Activated CD4-positive, alpha-beta T cell treated with anti-CD3 and anti-CD28 coated beads, Interleukin-2, amount 50 U/mL, for 16 hours (primary cell): ENCODE results near the gene TMEM95.

Experiments
- DNase-seq: peaks from one replicate; pipeline ENCODE4 v3.0.0-alpha.2; 2020

TMEM95 gene

DNA sequence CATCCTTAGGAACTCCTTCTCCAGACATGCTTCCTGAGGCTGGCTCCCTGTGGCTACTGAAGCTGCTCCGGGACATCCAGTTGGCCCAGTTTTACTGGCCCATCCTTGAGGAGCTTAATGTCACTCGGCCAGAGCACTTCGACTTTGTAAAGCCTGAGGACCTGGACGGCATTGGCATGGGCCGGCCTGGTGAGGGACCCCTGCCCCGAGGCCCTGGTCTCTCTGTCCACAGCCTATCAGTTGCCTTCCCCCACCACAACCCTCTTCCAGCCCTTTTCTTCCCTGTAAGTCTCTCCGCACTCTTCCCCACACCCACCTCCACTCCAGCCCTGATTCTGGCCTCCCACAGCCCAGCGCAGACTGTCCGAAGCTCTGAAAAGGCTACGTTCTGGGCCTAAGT, 27.9 kb downstream of the TMEM95 start:
- no peak for DNase-seq

DNA sequence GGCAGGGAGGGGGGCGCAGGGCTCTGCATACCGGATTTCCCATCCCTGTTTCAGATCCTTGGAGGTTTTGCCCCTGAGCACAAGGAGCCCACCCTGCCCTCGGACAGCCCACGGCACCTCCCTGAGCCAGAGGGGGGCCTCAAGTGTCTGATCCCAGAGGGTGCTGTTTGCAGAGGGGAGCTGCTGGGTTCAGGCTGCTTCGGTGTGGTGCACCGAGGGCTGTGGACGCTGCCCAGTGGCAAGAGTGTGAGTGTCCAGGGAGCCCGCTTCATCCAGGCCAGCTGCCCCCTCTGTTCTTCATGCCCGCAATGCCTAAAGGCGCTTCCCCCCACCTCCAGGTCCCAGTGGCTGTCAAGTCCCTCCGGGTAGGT, 28.4 kb downstream of the TMEM95 start:
- no peak for DNase-seq

DNA sequence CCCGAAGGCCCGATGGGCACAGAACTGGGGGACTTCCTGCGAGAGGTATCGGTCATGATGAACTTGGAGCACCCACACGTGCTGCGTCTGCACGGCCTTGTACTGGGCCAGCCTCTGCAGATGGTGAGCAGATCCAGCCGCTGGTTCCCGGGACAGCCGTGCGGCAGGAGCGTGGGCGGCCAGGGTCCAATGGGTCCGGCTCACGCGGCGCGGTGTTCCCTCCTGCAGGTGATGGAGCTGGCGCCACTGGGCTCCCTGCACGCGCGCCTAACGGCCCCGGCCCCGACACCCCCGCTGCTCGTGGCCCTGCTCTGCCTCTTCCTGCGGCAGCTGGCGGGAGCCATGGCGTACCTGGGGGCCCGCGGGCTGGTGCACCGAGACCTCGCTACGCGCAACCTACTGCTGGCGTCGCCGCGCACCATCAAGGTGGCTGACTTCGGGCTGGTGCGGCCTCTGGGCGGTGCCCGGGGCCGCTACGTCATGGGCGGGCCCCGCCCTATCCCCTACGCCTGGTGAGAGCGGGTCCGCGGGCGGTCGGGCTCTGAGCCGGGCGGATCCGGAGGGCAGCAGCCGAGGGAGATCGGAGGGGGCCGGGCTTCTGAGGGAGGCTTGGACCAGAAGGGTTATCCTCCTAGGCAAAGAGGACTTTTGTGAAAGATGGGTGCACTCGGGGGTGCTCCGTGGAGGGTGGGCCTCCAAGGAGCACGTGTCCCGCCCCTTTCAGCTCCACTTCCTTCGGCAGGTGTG, 29.0 kb downstream of the TMEM95 start:
- peak; percentile 78 for DNase-seq

DNA sequence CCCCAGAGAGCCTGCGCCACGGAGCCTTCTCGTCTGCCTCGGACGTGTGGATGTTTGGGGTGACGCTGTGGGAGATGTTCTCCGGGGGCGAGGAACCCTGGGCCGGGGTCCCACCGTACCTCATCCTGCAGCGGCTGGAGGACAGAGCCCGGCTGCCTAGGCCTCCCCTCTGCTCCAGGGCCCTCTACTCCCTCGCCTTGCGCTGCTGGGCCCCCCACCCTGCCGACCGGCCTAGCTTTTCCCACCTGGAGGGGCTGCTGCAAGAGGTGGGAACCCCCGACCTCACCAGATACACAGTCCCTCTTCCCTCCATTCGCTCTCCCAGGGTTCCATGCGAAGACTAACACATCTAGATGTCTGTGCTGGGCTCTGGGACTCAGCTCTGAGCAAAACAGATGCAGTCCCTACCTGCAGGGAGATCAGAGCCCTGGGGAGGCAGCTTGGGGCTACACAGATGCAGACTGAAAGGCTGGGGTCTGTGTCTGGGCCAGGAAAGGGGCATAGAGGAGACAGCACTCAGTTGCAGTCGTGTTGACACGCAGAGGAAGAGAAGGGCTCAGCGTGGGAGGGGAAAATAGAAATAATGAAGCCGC, 29.6 kb downstream of the TMEM95 start:
- no peak for DNase-seq

DNA sequence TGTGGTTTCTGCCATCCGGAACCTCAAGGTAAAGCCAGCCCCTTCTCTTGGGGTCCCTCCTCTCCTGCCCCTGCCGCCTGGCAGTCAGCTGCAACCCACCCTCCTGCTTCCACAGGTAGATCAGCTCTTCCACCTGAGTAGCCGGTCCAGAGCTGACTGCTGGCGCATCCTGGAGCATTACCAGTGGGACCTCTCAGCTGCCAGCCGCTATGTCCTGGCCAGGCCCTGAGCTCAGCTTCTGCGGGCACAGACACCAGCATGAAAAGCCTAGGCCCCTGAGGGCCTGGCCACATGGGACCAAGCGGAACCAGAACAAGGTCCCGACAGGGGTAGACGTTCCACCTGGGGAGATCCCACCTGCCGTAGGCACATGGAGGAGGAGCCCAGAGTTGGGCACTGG, 33.9 kb downstream of the TMEM95 start:
- no peak for DNase-seq

DNA sequence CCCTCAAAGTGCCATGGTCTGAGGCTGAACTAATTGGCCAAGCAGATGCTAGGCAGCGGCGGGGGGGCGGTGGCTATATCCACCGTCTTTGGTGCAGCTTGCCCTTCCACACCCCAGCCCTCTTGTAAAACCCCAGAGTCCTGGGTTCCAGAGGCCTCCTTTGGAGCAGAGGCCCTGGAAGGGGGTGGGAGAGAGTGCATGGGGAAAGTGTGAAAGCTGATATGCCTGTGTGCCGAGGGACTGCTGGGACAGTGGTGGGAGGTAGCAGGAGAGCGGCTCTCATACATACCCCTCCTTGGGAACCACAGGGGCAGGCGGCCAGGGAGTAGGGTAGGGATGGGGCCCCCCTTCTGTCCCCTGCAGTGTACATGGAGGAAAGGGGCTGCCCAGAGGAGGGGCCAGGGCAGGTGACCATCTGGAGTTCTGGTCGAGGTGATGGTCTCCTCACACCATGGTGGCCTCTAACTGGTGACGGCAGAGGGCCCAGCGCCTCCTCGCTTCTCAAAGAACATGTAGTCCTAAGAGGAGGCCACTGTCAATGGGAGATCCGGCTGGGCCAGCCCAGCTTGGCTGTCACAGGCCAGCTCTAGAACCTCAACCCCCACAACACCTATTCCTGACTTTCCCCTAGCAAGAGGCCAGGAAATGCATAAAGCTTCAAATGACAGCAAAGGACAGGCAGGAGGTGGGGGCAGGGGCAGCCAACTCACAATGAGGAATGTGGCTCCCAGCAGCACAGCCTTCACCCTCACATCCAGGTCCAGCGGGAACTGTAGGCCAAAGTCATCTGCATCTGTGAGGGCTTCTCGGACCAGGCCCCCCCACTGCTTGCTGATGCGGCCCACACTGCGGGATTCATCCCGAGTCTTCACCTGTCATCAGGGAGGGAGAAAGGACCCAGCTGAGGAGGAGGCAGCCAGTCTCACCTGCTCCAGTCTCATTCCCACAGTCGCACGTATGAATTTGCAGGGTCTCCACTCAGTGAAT, 35.3 kb downstream of the TMEM95 start:
- no peak for DNase-seq

DNA sequence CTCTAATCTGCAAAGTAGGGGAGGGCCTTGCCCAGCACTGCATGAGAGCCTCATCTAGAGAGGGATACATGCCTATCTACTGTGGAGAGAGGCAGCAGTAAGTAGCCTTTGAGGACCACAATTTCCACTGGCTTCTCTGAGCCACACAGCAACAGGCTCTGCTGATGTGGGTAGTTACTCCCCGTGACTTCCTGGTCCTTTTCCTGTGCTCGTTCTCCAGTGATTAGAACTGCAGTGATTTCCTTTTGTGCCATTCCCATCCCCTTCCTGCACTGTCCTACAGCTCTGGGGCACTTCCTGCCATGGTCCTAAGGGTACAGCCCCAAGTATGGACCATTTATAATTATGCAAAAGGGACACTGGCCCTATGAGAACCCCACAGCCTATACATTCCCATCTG, 36.4 kb downstream of the TMEM95 start:
- DNase-seq = no peak

DNA sequence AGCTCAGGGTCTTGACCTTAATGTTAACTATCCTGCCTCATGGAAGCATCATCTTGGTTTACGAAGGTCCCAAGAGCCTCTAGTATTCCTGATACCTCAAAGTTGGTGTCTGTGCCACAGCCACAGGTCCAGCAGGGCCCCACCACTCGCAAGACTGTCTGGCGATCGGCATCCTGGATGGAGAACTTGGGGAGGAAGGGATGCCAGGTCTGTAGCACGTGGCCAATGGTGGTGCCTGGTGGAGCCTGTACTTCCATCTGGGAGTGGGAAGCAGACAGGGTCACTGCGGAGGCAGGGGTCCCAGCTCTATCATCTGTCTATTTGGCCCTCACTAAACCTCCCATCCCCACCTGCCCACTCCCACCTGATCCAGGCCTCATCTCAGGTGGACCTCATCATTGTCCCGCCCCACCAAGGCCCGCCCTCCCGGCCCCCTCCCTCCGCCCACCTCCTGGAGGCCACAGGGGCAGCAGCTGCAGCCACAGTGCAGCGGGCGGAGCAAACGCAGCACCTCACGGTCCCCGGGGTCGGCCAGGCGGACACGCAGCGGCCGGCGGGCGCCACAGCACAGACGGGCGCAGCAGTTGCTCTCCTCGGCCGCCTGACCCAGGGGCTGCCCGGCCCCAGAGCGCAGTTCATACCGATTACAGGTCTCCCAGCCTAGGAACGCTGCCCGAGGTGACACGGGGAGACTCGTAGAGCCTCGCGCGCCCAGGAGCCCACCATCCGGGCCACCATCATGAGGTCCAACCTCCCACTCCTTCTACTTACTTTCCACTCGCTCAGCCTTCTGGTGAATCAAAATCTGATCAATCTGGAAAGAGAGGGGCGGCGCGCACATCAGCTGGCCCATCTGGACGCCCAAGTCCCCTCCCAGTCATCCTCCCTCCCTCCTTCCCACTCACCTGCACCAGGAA, 38.0 kb downstream of the TMEM95 start:
- DNase-seq = no peak

DNA sequence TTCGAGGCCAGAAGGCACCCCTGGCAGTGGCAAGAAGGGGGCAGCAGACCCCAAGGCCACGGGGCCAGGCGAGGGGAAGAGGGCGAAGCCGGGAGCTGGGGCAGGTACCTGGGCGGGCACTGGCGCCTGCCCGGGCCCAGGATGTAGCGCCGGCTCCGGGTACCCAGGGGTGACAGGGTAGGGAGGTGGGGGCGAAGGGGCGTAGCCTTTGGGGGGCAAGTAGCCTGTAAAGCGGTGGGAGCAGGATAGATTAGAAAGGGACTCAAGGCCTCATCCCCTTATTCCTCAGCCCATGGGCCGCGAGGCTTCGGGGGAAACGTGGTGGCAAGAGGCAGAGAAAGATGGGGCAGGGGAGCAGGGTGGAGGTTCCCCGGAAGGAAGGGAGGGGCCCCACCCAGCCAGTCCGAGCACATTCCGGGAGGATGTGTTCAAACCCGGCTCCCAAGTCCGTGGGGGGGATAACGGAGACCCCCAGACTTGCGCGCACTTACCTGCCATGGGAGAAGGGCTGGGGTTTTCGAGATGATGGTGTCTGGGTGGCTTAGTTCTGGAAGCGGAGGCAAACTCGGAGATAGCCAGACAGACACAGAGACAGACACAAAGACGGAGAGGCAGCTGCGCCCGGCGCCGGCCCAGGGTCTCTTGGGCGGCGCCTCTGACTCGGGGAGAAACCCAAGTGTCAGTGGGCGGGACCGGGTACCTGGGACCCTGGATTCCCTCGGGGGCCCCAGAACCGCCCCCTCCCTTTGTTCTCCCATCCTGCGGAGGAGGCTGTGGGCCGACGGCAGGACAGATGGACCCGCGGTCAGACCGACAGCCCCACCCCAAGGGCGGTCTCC, 38.9 kb downstream of the TMEM95 start:
- peak; percentile 53 for DNase-seq

DNA sequence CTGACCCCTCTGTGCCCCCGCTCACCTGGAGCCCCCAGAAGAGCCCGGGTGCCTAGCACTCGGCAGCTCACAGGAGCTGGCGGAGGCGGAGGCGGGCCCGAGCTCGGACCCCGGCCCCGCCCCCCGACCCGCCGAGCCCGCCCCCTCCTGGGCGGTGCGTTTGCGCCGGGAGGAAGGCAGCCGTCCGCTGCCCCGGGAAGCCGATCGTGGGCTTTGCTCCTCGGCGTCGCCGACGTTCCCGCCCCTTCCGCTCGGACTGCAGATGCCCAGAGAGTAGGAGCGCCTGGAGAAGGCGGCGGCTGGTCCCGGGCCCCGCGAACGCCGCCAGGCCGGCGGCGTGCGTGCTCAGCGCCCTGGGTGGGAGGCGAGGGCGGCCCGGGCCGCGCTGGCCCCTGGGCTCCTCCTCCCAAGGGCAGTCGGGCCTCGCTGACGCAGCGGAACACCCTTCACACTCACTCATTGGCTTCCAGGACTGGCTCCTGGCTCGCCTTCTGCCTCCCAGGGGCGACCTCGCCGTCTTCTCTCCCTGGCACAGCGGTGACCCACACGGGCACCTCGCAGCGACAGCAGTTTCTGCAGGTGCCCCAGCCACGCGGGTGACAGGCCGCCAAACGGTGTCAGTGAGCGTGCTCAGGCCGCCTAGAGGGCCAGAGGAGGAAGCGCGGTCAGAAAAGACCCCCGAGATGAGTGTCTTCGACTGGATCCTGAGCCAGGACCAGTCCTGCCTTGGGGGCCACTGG, 39.7 kb downstream of the TMEM95 start, which contains the start of gene PLSCR3:
Gene PLSCR3, minus strand, starts transcription at position 74 of the 740 bp plus-strand sequence. CDS start 415 bp downstream, outside the sequence.
- peak; percentile 86 for DNase-seq

DNA sequence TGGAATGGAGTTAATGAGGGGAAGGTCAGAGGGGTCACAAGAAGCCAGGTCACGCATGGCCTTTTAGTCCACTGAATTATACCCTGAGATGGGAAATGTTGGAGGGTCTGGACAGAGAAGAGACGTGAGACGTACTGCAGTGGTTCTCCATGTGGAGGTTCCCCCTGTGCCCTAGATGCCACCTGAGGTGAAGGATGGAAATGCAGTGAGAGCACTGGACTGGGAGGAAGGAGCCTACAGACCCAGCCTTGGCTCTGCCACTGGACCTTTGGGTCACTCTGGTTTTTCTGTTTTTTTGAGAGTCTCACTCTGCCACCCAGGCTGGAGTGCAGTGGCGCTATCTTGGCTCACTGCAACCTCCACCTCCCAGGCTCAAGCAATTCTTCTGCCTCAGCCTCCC, 41.2 kb downstream of the TMEM95 start:
- DNase-seq = no peak

DNA sequence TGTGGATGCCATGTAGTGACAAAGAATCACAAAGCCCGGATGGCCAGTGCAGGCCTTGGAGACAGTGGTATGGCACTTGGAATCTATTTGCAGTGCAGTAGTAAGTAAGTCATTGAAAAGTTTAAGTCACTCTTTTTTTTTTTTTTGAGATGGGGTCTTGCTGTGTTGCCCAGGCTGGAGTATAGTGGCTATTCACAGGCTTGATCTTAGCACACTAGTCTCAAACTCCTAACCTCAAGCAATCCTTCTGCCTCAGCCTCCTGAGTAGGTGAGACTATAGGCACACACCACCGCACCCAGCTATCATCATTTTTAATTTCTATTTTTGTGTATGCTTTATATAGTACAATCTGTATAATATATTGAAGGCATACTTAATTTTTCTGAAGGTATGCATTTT, 43.7 kb downstream of the TMEM95 start:
- no peak for DNase-seq

DNA sequence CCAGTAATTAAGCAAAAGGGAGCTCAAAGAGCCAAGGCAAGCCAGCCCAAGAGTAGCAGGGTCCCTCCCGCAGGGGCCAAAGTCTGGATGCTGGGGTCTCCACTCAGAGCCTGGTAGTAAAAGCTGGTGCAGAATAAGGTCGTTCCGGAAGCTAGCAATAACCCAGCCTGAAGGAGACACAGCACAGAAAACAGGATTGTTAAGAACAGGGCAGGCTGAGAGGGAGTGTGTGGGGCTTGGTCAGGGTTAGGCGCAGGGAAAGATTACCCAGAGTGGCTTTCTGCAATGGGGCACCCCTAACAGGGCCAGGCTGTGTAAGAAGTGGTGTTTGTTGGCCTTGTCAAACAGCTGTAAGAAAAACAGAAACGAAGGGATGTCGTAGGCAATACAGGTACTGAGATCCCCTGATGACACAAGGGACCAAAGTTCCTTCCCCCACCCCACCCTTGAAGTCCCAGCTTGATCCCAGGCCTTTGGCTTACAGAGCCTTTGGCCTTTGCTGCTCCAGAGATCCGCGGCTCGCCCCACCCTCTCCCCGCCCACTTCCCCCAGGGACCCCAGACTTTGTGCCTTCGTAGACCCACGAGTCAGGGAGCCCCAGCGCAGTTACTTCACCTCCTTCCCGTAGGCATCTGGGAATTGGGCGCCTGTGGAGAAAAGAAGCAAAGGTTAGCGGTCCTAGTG, 48.2 kb downstream of the TMEM95 start:
- DNase-seq = no peak

DNA sequence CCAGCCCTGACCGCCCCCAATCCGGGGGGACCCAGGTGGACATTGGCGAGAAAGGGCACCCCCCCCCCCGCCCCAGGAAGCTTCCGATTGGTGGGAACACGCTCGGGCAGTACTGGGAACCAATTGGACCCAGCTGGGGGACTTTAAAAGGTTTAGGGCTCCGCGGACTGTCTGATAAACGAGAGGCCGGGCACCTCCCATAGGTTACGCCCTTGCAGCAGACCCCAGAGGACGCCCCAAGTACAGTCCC, 48.7 kb downstream of the TMEM95 start:
- no peak for DNase-seq

DNA sequence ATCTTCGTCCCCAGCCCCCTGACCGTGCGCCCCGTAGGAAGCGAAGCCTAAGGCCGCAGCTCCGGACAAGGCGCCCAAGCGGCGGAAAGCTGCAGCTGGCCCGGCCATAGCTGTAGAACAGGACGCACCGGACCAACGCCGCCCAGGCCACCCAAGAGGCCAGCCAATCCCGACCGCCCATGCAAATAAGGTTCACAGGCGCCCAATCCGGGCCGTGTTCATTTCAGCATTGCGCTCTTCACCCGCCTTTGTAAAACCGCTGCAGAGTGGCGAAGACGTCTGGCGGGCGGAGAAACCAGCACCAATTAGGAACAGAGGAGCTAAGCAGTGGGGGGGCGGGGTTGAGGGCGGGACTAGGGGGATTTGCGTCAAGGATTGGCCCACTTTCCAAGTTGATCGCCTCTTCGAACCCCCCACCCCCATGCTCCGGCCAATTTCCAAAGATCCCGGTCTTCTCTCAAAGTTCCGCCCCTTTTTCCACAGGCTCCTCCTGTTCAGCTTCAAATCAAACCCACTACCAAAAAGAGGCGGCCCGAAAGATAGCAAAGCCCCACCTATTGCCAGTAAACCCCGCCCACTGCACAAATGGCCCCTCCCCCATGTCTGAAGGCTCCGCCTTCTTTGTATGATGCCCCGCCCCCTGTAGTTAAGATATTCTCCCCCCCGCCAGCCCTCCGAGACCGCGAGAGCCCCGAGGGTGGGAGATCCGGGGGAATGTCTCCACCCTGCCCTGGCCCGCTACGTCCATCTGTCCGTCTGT, 49.2 kb downstream of the TMEM95 start, which contains the start of gene TMEM256:
Gene TMEM256, minus strand, starts transcription at position 121 of the 760 bp plus-strand sequence. Its CDS starts 13 bp downstream, at position 108.
- peak; percentile 97 for DNase-seq

DNA sequence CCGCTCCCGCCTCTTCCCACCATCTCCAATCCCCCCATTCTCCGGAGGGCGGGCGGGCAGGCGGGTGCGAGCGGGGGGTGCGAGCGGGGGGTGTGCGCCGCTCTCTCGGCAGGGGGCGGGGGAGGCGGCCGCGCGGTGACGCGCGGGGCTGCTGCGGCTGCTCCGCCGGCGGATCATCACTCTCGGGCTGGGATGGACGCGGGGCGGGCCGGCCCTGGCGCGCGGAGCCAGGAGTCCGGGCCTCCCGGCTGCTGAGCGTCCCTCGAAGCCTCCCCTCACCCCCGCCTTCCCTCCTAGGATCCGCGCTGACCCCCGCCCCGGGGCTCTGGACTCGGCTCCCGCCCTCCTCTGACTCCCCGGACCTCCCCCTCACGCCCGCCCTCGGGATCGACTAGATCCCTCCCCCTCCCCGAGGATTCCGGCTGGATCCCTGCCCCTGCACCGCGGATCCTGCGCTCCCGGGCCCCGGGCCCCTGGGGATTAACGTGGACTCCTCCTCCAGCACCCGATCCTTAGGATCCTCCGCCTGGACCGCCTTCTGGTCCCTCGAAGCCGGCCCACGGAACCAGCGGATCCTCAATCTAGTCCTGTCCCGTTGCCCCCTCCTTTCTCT, 49.9 kb downstream of the TMEM95 start:
- no peak for DNase-seq

DNA sequence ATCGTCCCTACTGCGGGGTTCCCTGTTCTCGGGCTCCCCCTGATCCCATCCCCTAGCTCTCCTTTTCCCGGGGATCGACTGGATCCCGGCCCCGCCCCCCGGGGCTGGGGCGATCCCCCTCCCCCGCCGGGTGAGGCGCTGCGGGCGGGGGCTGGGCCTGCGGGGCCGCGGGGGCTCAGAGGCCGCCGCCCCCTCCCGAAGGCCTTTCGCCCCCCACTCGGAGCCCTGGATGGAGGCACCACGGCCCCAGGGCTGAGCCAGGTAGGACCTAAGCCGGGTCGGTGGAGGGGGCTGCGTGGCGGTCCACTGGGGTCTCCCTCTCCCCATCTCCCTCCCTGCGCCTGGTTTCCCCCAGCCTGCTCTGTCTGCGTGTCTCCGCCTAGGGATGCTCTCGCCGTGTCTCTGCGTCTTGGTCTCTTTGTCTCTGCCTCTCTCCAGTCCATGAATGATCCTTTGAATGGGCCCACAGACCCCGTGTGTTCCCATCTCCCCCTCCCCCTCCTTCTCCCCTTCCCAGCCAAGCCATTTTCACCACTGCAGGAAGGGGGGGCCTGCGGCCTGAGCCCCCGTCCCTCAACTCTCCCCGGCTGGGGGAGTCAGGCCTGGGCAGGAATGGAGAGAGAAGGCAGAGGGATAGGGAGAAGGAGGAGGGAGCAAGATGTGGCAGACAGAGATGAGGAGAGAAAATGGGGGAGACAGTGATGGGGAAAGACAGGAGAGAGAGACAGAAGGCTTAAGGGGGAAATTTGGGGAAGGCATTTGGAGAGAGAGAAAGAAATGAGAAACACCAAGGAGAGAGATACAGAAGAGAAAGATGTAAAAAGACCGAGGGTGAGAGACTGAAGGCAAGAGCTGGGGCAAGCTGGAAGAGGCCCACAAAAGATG, 50.6 kb downstream of the TMEM95 start:
- no peak for DNase-seq

DNA sequence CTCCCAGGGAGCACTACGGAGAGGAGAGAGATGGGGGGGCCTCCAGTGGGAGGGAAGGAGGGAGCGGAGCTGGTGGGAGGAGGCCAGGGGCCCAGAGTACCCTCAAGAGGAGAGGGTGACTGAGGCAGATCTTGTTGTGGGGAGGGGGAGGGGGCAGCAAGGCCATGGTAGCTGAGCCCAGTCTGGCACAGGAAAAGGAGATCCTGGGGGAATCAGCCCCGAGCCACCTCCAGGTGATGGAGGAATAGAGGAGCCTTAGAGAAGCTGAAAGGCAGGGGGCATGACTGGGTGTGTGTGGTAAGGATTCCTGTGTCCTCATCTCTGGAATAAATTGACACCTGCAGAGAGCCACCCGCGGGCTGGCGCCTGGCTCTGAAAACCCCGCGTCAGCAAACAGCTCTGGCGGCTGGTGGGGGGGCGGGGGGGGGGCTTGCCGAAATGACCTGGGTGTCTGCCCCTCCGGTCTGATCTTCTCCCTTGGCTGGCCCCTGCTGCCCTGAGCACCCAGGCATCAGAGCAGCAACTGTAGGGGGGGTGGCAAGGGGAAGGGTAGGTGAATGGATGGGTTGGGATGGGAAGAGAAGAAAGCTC, 51.4 kb downstream of the TMEM95 start:
- DNase-seq = no peak
